Frontal cortex (tissue), 4 donors: Measurements from ENCODE around the gene LCT. TPM values are rescaled to one million over a fixed set of nuclear protein-coding genes. Genes with fewer than 3 reads are reported as not detected.
"Not testable (repeated sequence)": the region's sequence is repeated elsewhere in the genome, so short reads cannot be mapped to it uniquely, and the experiment has no call there.

ENCODE experiments used
- DNase-seq, 2 donors: peaks; one replicate each; pipeline ENCODE4 v3.0.0; 2012; ENCODE audit warnings: low spot score in 2 of 2
- FAIRE-seq: peaks from 2 replicates; lab custom pipeline; 2012; peaks lifted over from hg19 to GRCh38; lab: Jason Lieb, UNC
- total RNA-seq: library from RNA; depleted of rRNA; stranded (reverse); fragments of >200 nt; gene quantifications from one replicate; pipeline ENCODE4 v1.2.3, GENCODE V29; 2014
- donor health status: control.
- donor health status: control.
- donor health status: control.

LCT gene
- total RNA-seq: not detected

GRCh38 chr2:135836596-135837270, at the start of gene LCT:
LCT (minus strand) TSS chr2:135837184; CDS start chr2:135837169, 15 bp downstream.
- no peak for FAIRE-seq
- no peak for DNase-seq

- DNase-seq: no peak
- FAIRE-seq: no peak
Observed at GRCh38 chr2:135885709-135886108, 48.7 kb upstream of the LCT start.

- DNase-seq (no peak), FAIRE-seq (no peak)
Observed at GRCh38 chr2:135882415-135882814, 45.4 kb upstream of the LCT start.

GRCh38 chr2:135876770-135877169, 39.8 kb upstream of the LCT start:
- not testable (repeated sequence) for FAIRE-seq, DNase-seq

GRCh38 chr2:135876066-135876711, 39.2 kb upstream of the LCT start, which contains the start of gene MCM6:
MCM6 (minus strand) TSS chr2:135876443; CDS start chr2:135876365, 78 bp downstream.
- DNase-seq: peak; percentile 82 to 94
- peak; percentile 30 for FAIRE-seq

GRCh38 chr2:135875491-135876065, 38.6 kb upstream of the LCT start:
- FAIRE-seq: no peak

GRCh38 chr2:135874777-135875365, 37.9 kb upstream of the LCT start:
- no peak for DNase-seq
- FAIRE-seq: no peak

More at GRCh38 chr2:135875491-135876065, 38.6 kb upstream of the LCT start:
- peak in 1 of 2 donors; percentile 35 for DNase-seq

GRCh38 chr2:135870571-135870970, 33.6 kb upstream of the LCT start:
- FAIRE-seq (no peak), DNase-seq (no peak)

- no peak for DNase-seq
- FAIRE-seq: no peak
Observed at GRCh38 chr2:135863233-135863632, 26.2 kb upstream of the LCT start.

- DNase-seq (no peak), FAIRE-seq (no peak)
Observed at GRCh38 chr2:135862718-135863117, 25.7 kb upstream of the LCT start.

GRCh38 chr2:135853401-135853800, 16.4 kb upstream of the LCT start:
- no peak for FAIRE-seq
- no peak for DNase-seq

- FAIRE-seq (no peak), DNase-seq (no peak)
Observed at GRCh38 chr2:135851858-135852257, 14.9 kb upstream of the LCT start.

- FAIRE-seq (no peak), DNase-seq (no peak)
Observed at GRCh38 chr2:135850892-135851668, 14.1 kb upstream of the LCT start.

- no peak for DNase-seq
Observed at GRCh38 chr2:135849087-135849486, 12.1 kb upstream of the LCT start.

GRCh38 chr2:135845997-135846396, 9.0 kb upstream of the LCT start:
- DNase-seq (no peak), FAIRE-seq (no peak)

More at GRCh38 chr2:135849087-135849486, 12.1 kb upstream of the LCT start:
- no peak for FAIRE-seq

- no peak for DNase-seq
- no peak for FAIRE-seq
Observed at GRCh38 chr2:135845257-135845656, 8.3 kb upstream of the LCT start.

- DNase-seq: no peak
- no peak for FAIRE-seq
Observed at GRCh38 chr2:135844301-135844895, 7.4 kb upstream of the LCT start.

GRCh38 chr2:135843671-135844070, 6.7 kb upstream of the LCT start:
- FAIRE-seq: no peak
- DNase-seq: no peak

- DNase-seq: no peak
- no peak for FAIRE-seq
Observed at GRCh38 chr2:135840601-135841000, 3.6 kb upstream of the LCT start.

- FAIRE-seq (no peak), DNase-seq (no peak)
Observed at GRCh38 chr2:135839713-135840112, 2.7 kb upstream of the LCT start.
